HG03378 (cell line): ENCODE measurements around the gene ADCK1.
"Not testable (repeated sequence)": the region's sequence is repeated elsewhere in the genome, so short reads cannot be mapped to it uniquely, and the experiment has no call there.

Source experiments
- ATAC-seq: cut with Tn5 transposase; IDR thresholded peaks from one replicate; pipeline ENCODE4 v1.9.1; 2021; ENCODE audit warnings: mild to moderate bottlenecking, moderate library complexity; ENCODE audit not compliant: unreplicated experiment

ADCK1 gene

GRCh38 chr14:77808250-77808649 lies 8.3 kb downstream of the ADCK1 start:
- ATAC-seq = no peak

- ATAC-seq = no peak
These were observed 9.1 kb downstream of the ADCK1 start for GRCh38 chr14:77809011-77809410.

GRCh38 chr14:77812028-77812427 lies 12.1 kb downstream of the ADCK1 start:
- peak; percentile 70 for ATAC-seq

- ATAC-seq = not testable (repeated sequence)
These were observed 12.8 kb downstream of the ADCK1 start for GRCh38 chr14:77812682-77813081.

GRCh38 chr14:77822307-77822706 lies 22.4 kb downstream of the ADCK1 start:
- no peak for ATAC-seq

GRCh38 chr14:77822741-77823140 lies 22.8 kb downstream of the ADCK1 start:
- ATAC-seq = no peak

GRCh38 chr14:77823378-77823777 lies 23.5 kb downstream of the ADCK1 start:
- no peak for ATAC-seq

- ATAC-seq = no peak
These were observed 26.1 kb downstream of the ADCK1 start for GRCh38 chr14:77825895-77826519.

GRCh38 chr14:77830692-77831091 lies 30.8 kb downstream of the ADCK1 start:
- no peak for ATAC-seq

GRCh38 chr14:77832297-77832696 lies 32.4 kb downstream of the ADCK1 start:
- no peak for ATAC-seq

GRCh38 chr14:77837926-77838325 lies 38.0 kb downstream of the ADCK1 start:
- ATAC-seq = no peak

GRCh38 chr14:77838831-77839511 lies 39.1 kb downstream of the ADCK1 start:
- no peak for ATAC-seq

GRCh38 chr14:77843195-77843594 lies 43.3 kb downstream of the ADCK1 start:
- ATAC-seq = no peak

GRCh38 chr14:77843651-77844050 lies 43.7 kb downstream of the ADCK1 start:
- no peak for ATAC-seq

GRCh38 chr14:77844802-77845201 lies 44.9 kb downstream of the ADCK1 start:
- no peak for ATAC-seq

GRCh38 chr14:77848031-77848430 lies 48.1 kb downstream of the ADCK1 start:
- no peak for ATAC-seq

GRCh38 chr14:77849711-77850110 lies 49.8 kb downstream of the ADCK1 start:
- ATAC-seq = no peak

- no peak for ATAC-seq
These were observed 54.0 kb downstream of the ADCK1 start for GRCh38 chr14:77853919-77854318.

- no peak for ATAC-seq
These were observed 57.0 kb downstream of the ADCK1 start for GRCh38 chr14:77856941-77857340.

- ATAC-seq = no peak
These were observed 60.1 kb downstream of the ADCK1 start for GRCh38 chr14:77859934-77860570.

- ATAC-seq = no peak
These were observed 61.3 kb downstream of the ADCK1 start for GRCh38 chr14:77861201-77861600.

- ATAC-seq = peak; percentile 83
These were observed 62.4 kb downstream of the ADCK1 start for GRCh38 chr14:77862154-77862786.
